Chondrocyte (in vitro differentiated cells): Measurements from ENCODE around the gene FGG. TPM values are rescaled to one million over a fixed set of nuclear protein-coding genes. Genes with fewer than 3 reads are reported as not detected.
A peak's percentile ranks its signal among the peaks of the same experiment; 100 is the strongest.

Source experiments
- DNase-seq: peaks from one replicate; pipeline ENCODE4 v3.0.0; 2021; ENCODE audit warnings: mixed read lengths, low spot score
- H3K27ac Mint-ChIP-seq: one replicate; pipeline ENCODE4 v1.8.0; 2021; ENCODE audit warnings: mild to moderate bottlenecking, moderate library complexity, mixed read lengths; ENCODE audit not compliant: unreplicated experiment
- H3K27me3 Mint-ChIP-seq: 2 replicates; pipeline ENCODE4 v1.8.0; 2021; ENCODE audit warnings: low read depth, mixed read lengths
- H3K36me3 Mint-ChIP-seq: 2 replicates; pipeline ENCODE4 v1.8.0; 2021; ENCODE audit warnings: low read depth, mixed read lengths
- H3K4me1 Mint-ChIP-seq: 2 replicates; pipeline ENCODE4 v1.8.0; 2021; ENCODE audit warnings: low read depth, mild to moderate bottlenecking, mixed read lengths
- H3K4me3 Mint-ChIP-seq: one replicate; pipeline ENCODE4 v1.8.0; 2021; ENCODE audit warnings: mild to moderate bottlenecking, moderate library complexity, mixed read lengths; ENCODE audit not compliant: unreplicated experiment
- H3K9me3 Mint-ChIP-seq: 2 replicates; pipeline ENCODE4 v1.8.0; 2021; ENCODE audit warnings: low read depth, mixed read lengths
- CTCF ChIP-seq: fragments of 200-600 bp; sonication (generic); IDR thresholded peaks from 2 replicates; pipeline ENCODE4 v1.5.0; 2021; ENCODE audit warnings: antibody characterized with exemption, mild to moderate bottlenecking, moderate library complexity
- total RNA-seq: library from RNA; stranded (reverse); gene quantifications from 3 replicates; pipeline ENCODE4 v1.2.1, GENCODE V29; 2021

Gene FGG
- total RNA-seq, 1 donor from 2014 or later, result not detected

- DNase-seq, result no peak
- no peak overlapping the region for H3K4me3 Mint-ChIP-seq
- peaks cover 4% of the 10 kb centered on the region for H3K4me1 Mint-ChIP-seq
- H3K27me3 Mint-ChIP-seq, result peaks cover 20% of the 10 kb centered on the region
- no peak overlapping the region for H3K27ac Mint-ChIP-seq
- no peak for TF ChIP-seq CTCF
- no peaks in the 10 kb centered on the region for H3K36me3 Mint-ChIP-seq
- H3K9me3 Mint-ChIP-seq, result no peaks in the 10 kb centered on the region
Observed at GRCh38 chr4:154640999-154641398, 28.5 kb upstream of the FGG start.

- Mint-ChIP-seq H3K36me3 (no peaks in the 10 kb centered on the region), H3K27me3 (peaks cover 33% of the 10 kb centered on the region)
Observed at GRCh38 chr4:154634058-154634457, 21.6 kb upstream of the FGG start.

GRCh38 chr4:154631828-154632227, 19.4 kb upstream of the FGG start:
- DNase-seq, result no peak
- Mint-ChIP-seq H3K4me1 (no peaks in the 10 kb centered on the region), H3K36me3 (no peaks in the 10 kb centered on the region), H3K9me3 (no peaks in the 10 kb centered on the region), H3K4me3 (no peak overlapping the region), H3K27me3 (peaks cover 31% of the 10 kb centered on the region), H3K27ac (no peak overlapping the region)
- no peak for TF ChIP-seq CTCF

More at GRCh38 chr4:154634058-154634457, 21.6 kb upstream of the FGG start:
- Mint-ChIP-seq H3K9me3 (no peaks in the 10 kb centered on the region), H3K27ac (no peak overlapping the region), H3K4me3 (no peak overlapping the region), H3K4me1 (peaks cover 4% of the 10 kb centered on the region)
- TF ChIP-seq CTCF, result no peak
- no peak for DNase-seq

GRCh38 chr4:154630324-154630723, 17.9 kb upstream of the FGG start:
- TF ChIP-seq CTCF, result no peak
- H3K4me3 Mint-ChIP-seq, result no peak overlapping the region

GRCh38 chr4:154626793-154627484, 14.5 kb upstream of the FGG start:
- peaks cover 43% of the 10 kb centered on the region for H3K27me3 Mint-ChIP-seq
- peak; percentile 75 for TF ChIP-seq CTCF
- no peaks in the 10 kb centered on the region for H3K9me3 Mint-ChIP-seq
- H3K4me3 Mint-ChIP-seq, result peak overlapping the region; percentile 46
- H3K27ac Mint-ChIP-seq, result no peak overlapping the region
- peak; percentile 85 for DNase-seq
- no peaks in the 10 kb centered on the region for H3K36me3 Mint-ChIP-seq
- no peaks in the 10 kb centered on the region for H3K4me1 Mint-ChIP-seq

More at GRCh38 chr4:154630324-154630723, 17.9 kb upstream of the FGG start:
- DNase-seq, result no peak
- no peaks in the 10 kb centered on the region for H3K4me1 Mint-ChIP-seq
- no peaks in the 10 kb centered on the region for H3K9me3 Mint-ChIP-seq
- H3K27me3 Mint-ChIP-seq, result peaks cover 38% of the 10 kb centered on the region
- no peak overlapping the region for H3K27ac Mint-ChIP-seq
- no peaks in the 10 kb centered on the region for H3K36me3 Mint-ChIP-seq
